ENCODE results near the gene TACR1. TPM values are rescaled to one million over a fixed set of nuclear protein-coding genes. Genes with fewer than 3 reads are reported as not detected.

Gene TACR1
- total and polyA plus RNA-seq, 2 of the 4 experiments (the other 2 are of a cell fraction) = under 0.01 to 0.09 TPM

DNA sequence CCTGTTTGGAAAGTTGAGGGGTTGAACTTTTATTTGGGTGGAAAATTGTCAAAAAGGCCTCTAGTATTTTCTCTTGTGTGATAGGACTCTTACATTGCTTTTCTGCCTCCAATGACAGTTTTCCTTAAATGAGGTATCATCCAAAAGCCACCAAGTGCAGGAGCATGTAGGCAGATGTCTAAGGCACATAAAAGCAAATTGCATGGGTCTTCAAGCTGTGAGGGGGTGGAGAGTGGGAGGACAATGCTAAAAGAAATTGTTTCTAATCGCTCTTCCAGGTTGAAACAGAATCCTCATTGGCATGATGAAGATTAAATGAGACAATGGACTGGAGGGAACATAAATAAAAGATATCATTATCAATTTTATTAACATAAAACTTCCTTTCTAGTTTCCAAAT is 6.8 kb downstream of the TACR1 start:
- no peak overlapping the region for H2BK15ac ChIP-seq (ENCODE audit: low read depth, low read length)
- DNase-seq (no peak), ATAC-seq (ENCODE audit: low read depth) (no peak)
- no peaks in the 10 kb centered on the region for H3K9me3 ChIP-seq (ENCODE audit: control insufficient read depth, insufficient read depth, low read length)
- TF ChIP-seq CHD1 (IDR thresholded peaks at IDR 0.05; ENCODE audit: low read depth, low read length) (no peak), RAD21 (IDR thresholded peaks at IDR 0.05; ENCODE audit: low read length) (no peak), POLR2A (IDR thresholded peaks at IDR 0.05; ENCODE audit: low read depth, low read length) (no peak), RFX5 (IDR thresholded peaks at IDR 0.05; ENCODE audit: low read depth, low read length) (no peak), MXI1 (IDR thresholded peaks at IDR 0.05; ENCODE audit: borderline replicate concordance, low read depth, low read length) (no peak), CEBPB (IDR thresholded peaks at IDR 0.05; ENCODE audit: low read depth, low read length) (no peak), MAFK (IDR thresholded peaks at IDR 0.05; ENCODE audit: low read depth, low read length) (no peak), BHLHE40 (IDR thresholded peaks at IDR 0.05; ENCODE audit: low read depth, low read length) (no peak), RCOR1 (IDR thresholded peaks at IDR 0.05; ENCODE audit: insufficient replicate concordance, low read length) (no peak), ELK1 (IDR thresholded peaks at IDR 0.05; ENCODE audit: borderline replicate concordance, low read depth, low read length) (no peak), NFE2L2 (IDR thresholded peaks at IDR 0.05; ENCODE audit: low read depth, low read length) (no peak), SMC3 (IDR thresholded peaks at IDR 0.05; ENCODE audit: low read depth, low read length) (no peak)
- TF ChIP-seq, protein P1, sequence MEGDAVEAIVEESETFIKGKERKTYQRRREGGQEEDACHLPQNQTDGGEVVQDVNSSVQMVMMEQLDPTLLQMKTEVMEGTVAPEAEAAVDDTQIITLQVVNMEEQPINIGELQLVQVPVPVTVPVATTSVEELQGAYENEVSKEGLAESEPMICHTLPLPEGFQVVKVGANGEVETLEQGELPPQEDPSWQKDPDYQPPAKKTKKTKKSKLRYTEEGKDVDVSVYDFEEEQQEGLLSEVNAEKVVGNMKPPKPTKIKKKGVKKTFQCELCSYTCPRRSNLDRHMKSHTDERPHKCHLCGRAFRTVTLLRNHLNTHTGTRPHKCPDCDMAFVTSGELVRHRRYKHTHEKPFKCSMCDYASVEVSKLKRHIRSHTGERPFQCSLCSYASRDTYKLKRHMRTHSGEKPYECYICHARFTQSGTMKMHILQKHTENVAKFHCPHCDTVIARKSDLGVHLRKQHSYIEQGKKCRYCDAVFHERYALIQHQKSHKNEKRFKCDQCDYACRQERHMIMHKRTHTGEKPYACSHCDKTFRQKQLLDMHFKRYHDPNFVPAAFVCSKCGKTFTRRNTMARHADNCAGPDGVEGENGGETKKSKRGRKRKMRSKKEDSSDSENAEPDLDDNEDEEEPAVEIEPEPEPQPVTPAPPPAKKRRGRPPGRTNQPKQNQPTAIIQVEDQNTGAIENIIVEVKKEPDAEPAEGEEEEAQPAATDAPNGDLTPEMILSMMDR (conservative IDR thresholded peaks at IDR 0.05; ENCODE audit: low read depth, low read length) = no peak
- TF ChIP-seq, protein P2, sequence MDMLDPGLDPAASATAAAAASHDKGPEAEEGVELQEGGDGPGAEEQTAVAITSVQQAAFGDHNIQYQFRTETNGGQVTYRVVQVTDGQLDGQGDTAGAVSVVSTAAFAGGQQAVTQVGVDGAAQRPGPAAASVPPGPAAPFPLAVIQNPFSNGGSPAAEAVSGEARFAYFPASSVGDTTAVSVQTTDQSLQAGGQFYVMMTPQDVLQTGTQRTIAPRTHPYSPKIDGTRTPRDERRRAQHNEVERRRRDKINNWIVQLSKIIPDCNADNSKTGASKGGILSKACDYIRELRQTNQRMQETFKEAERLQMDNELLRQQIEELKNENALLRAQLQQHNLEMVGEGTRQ (IDR thresholded peaks at IDR 0.05; ENCODE audit: low read depth, low read length) = no peak
- H2BK5ac ChIP-seq (ENCODE audit: low read depth, low read length, poor library complexity, severe bottlenecking) = no peak overlapping the region
- H3K4me3 ChIP-seq (ENCODE audit: insufficient read depth, low read depth, low read length) = no peak overlapping the region
- no peak overlapping the region for H3K9ac ChIP-seq (ENCODE audit: low read depth, low read length)
- CTCF ChIA-PET = no interaction called here
- H3K36me3 ChIP-seq (ENCODE audit: control insufficient read depth, insufficient read depth, low read length) = no peaks in the 10 kb centered on the region
- H2BK120ac ChIP-seq (ENCODE audit: low read depth, low read length) = no peak overlapping the region
- no peak overlapping the region for H2AK5ac ChIP-seq (ENCODE audit: low read depth, low read length)
- no peak overlapping the region for H2AK9ac ChIP-seq (replicated peaks; ENCODE audit: low read depth, low read length, poor library complexity)
- H4K20me1 ChIP-seq (ENCODE audit: insufficient read depth, low read length) = no peaks in the 10 kb centered on the region
- no peak overlapping the region for H2BK20ac ChIP-seq (ENCODE audit: low read depth, low read length)
- no TSS peak for BruUV-seq (replicated peaks)
- no peak overlapping the region for H3K4me2 ChIP-seq (ENCODE audit: low read depth, low read length)
- H2AFZ ChIP-seq (replicated peaks; ENCODE audit: low read length, poor library complexity) = no peak overlapping the region
- no CpG with 5 or more reads among the region's 1 CpG for WGBS, 2 experiments (ENCODE audit: extremely low coverage in 2 of 2, insufficient read length in 1 of 2)
- H3K79me1 ChIP-seq (ENCODE audit: low read depth in 1 of 2, low read length in 2 of 2) = no peaks in the 10 kb centered on the region
- H3K14ac ChIP-seq (replicated peaks; ENCODE audit: low read depth, low read length) = no peak overlapping the region
- in situ Hi-C loops (cut with MboI; ENCODE audit: low sequenced_read_pairs) = no loop called here
- intact Hi-C loops (cut with micrococcal nuclease) = no loop called here
- H4K91ac ChIP-seq (ENCODE audit: insufficient read depth, low read depth, low read length) = no peak overlapping the region
- dilution Hi-C loops (cut with HindIII; ENCODE audit: low sequenced_read_pairs, unreplicated experiment) = no loop called here
- no peak overlapping the region for H3K18ac ChIP-seq (ENCODE audit: low read depth, low read length)
- H3K27ac ChIP-seq (ENCODE audit: insufficient read depth, low read length) = no peak overlapping the region
- no peak overlapping the region for H4K5ac ChIP-seq (ENCODE audit: low read depth, low read length)
- no peaks in the 10 kb centered on the region for H3K4me1 ChIP-seq (ENCODE audit: control insufficient read depth, insufficient read depth, low read length)
- POLR2A ChIA-PET (ENCODE audit: unreplicated experiment) = no interaction called here
- H3K27me3 ChIP-seq (ENCODE audit: control insufficient read depth, insufficient read depth, low read length) = peaks cover 17% of the 10 kb centered on the region
- no peak overlapping the region for H3K56ac ChIP-seq (ENCODE audit: extremely low read depth, insufficient read depth, low read length)
- no peak overlapping the region for H4K8ac ChIP-seq (ENCODE audit: low read depth in 2 of 2, low read length in 2 of 2)
- H3K9me1 ChIP-seq (ENCODE audit: insufficient read depth, low read length) = no peaks in the 10 kb centered on the region
- H3K4ac ChIP-seq (ENCODE audit: low read depth, low read length) = no peak overlapping the region
- no peak overlapping the region for H3K23ac ChIP-seq (ENCODE audit: low read depth, low read length)
